A172 (cell line): ENCODE results near the gene DDX21. TPM values are rescaled to one million over a fixed set of nuclear protein-coding genes. Genes with fewer than 3 reads are reported as not detected.
A peak's percentile ranks its signal among the peaks of the same experiment; 100 is the strongest.
"Not testable (repeated sequence)": the region's sequence is repeated elsewhere in the genome, so short reads cannot be mapped to it uniquely, and the experiment has no call there.

Source experiments
- DNase-seq: peaks from one replicate; pipeline ENCODE4 v3.0.0-alpha.2; 2015; ENCODE audit warnings: low spot score
- total RNA-seq: library from RNA; depleted of rRNA; stranded (reverse); fragments of >200 nt; shearing (Covaris generic); gene quantifications from 2 replicates; pipeline ENCODE4 v1.2.3, GENCODE V29; 2014; rRNA removed

The DDX21 gene
- total RNA-seq, 1 experiment from 2014 or later, result 143 TPM

- peak; percentile 97 for DNase-seq
Observed at GRCh38 chr10:68988530-68989316, 32.8 kb downstream of the DDX21 start, which contains the start of gene KIFBP. TSS of gene KIFBP (plus strand) at chr10:68988803. CDS start at chr10:68988833, 30 bp downstream.

- peak; percentile 18 for DNase-seq
Observed at GRCh38 chr10:68989317-68989990, 33.5 kb downstream of the DDX21 start.

GRCh38 chr10:68992636-68993440, 36.9 kb downstream of the DDX21 start:
- peak; percentile 28 for DNase-seq

GRCh38 chr10:68997211-68997610, 41.2 kb downstream of the DDX21 start:
- no peak for DNase-seq

- peak; percentile 57 for DNase-seq
Observed at GRCh38 chr10:69004821-69005220, 48.9 kb downstream of the DDX21 start.

- DNase-seq, result no peak
Observed at GRCh38 chr10:69005704-69006485, 49.9 kb downstream of the DDX21 start.

- DNase-seq, result no peak
Observed at GRCh38 chr10:69007260-69007659, 51.3 kb downstream of the DDX21 start.

GRCh38 chr10:69009360-69009759, 53.4 kb downstream of the DDX21 start:
- DNase-seq, result no peak

- no peak for DNase-seq
Observed at GRCh38 chr10:69010151-69010640, 54.2 kb downstream of the DDX21 start.

GRCh38 chr10:69012778-69013177, 56.8 kb downstream of the DDX21 start:
- not testable (repeated sequence) for DNase-seq

GRCh38 chr10:69014171-69014570, 58.2 kb downstream of the DDX21 start:
- DNase-seq, result no peak

GRCh38 chr10:69018613-69019012, 62.6 kb downstream of the DDX21 start:
- no peak for DNase-seq

- DNase-seq, result no peak
Observed at GRCh38 chr10:69022611-69023010, 66.6 kb downstream of the DDX21 start.

GRCh38 chr10:69025370-69025896, 69.5 kb downstream of the DDX21 start:
- DNase-seq, result no peak

- DNase-seq, result no peak
Observed at GRCh38 chr10:69033256-69033655, 77.3 kb downstream of the DDX21 start.

Other genes with a start within 250 kb of the DDX21 start
- 43.1 and 62.3 TPM in 2 replicates for gene CCAR1, start 234.9 kb upstream of the DDX21 start, total RNA-seq
- gene STOX1, start 128.6 kb upstream of the DDX21 start, total RNA-seq, result 0.96 and 2.3 TPM in 2 replicates
- gene DDX50, start 54.9 kb upstream of the DDX21 start, total RNA-seq, result 74.6 and 80.8 TPM in 2 replicates
- gene KIFBP, start 32.6 kb downstream of the DDX21 start, total RNA-seq, result 101 and 127 TPM in 2 replicates
- gene SRGN, start 131.9 kb downstream of the DDX21 start, total RNA-seq, result 125 and 182 TPM in 2 replicates
- gene VPS26A, start 168.0 kb downstream of the DDX21 start, total RNA-seq, result 46.3 and 46.6 TPM in 2 replicates
- 60.9 and 72.7 TPM in 2 replicates for gene SUPV3L1, start 224.1 kb downstream of the DDX21 start, total RNA-seq